A549 (cell line): ENCODE measurements around the gene SELENBP1. TPM values are rescaled to one million over a fixed set of nuclear protein-coding genes. Genes with fewer than 3 reads are reported as not detected.
"Not testable (repeated sequence)": the region's sequence is repeated elsewhere in the genome, so short reads cannot be mapped to it uniquely, and the experiment has no call there.

Experiments
- ATAC-seq, 2 experiments: fragments of 200-7000 bp in 1 of 2; fragments of >200 bp in 1 of 2; cut with Nextera tagmentation in 1 of 2; cut with Tn5 transposase in 1 of 2; 3 replicates each; pipeline versions ENCODE4 v1.8.0 to v1.9.1; 2018 to 2020; ENCODE audit warnings: mild to moderate bottlenecking in 1 of 2, moderate library complexity in 1 of 2
- CTCF ChIA-PET: fragments of 300-600 bp; sonication (Branson Sonifier 250); formaldehyde crosslinking; extraction: SDS; loops from one replicate; lab custom pipeline; 2021; ENCODE audit warnings: antibody characterized with exemption, inconsistent platforms; lab: Yijun Ruan, JAX
- POLR2A ChIA-PET: fragments of 350-600 bp; formaldehyde crosslinking; extraction: SDS; loops from one replicate; lab custom pipeline; 2021; ENCODE audit warnings: antibody characterized with exemption, inconsistent platforms; lab: Yijun Ruan, JAX
- DNase-seq, 2 experiments: peaks; one replicate each; pipeline versions ENCODE4 v3.0.0 to v3.0.0-alpha.2; 2011 to 2016; ENCODE audit warnings: low read depth in 1 of 2, low spot score in 1 of 2
- FAIRE-seq: peaks from 2 replicates; lab custom pipeline; 2011; peaks lifted over from hg19 to GRCh38; lab: Jason Lieb, UNC
- H3K27ac ChIP-seq, 2 experiments: fragments of >200 bp; sonication (Bioruptor Twin); formaldehyde crosslinking; 3 replicates each; pipeline ENCODE4 v1.5.1; 2016 to 2017
- H3K4me1 ChIP-seq: fragments of >200 bp; sonication (Bioruptor Twin); formaldehyde crosslinking; 3 replicates; pipeline ENCODE4 v1.6.1; 2016
- H3K4me2 ChIP-seq: fragments of >200 bp; sonication (Bioruptor Twin); formaldehyde crosslinking; 3 replicates; pipeline ENCODE4 v1.6.1; 2016
- H3K4me3 ChIP-seq: fragments of >200 bp; sonication (Bioruptor Twin); formaldehyde crosslinking; 3 replicates; pipeline ENCODE4 v1.5.1; 2016
- H3K9me3 ChIP-seq: fragments of >200 bp; sonication (Bioruptor Twin); formaldehyde crosslinking; 3 replicates; pipeline ENCODE4 v1.6.1; 2016
- CBX2 ChIP-seq: fragments of 200-600 bp; sonication (generic); IDR thresholded peaks from 2 replicates; pipeline ENCODE4 v1.6.1; 2016; ENCODE audit warnings: low read depth, mild to moderate bottlenecking, borderline replicate concordance
- CEBPB ChIP-seq, 2 experiments: fragments of >200 bp in 1 of 2; sonication (Bioruptor Twin) in 1 of 2; formaldehyde crosslinking in 1 of 2; IDR thresholded peaks; 2 replicates each; pipeline ENCODE4 v1.6.1; 2012 to 2016
- CHD4 ChIP-seq: fragments of 200-600 bp; sonication (generic); IDR thresholded peaks from 2 replicates; pipeline ENCODE4 v1.6.1; 2016; ENCODE audit warnings: antibody characterized with exemption, mild to moderate bottlenecking, borderline replicate concordance
- ESRRA ChIP-seq: fragments of 150-350 bp; IDR thresholded peaks from 2 replicates; pipeline ENCODE4 v1.6.1; 2014; ENCODE audit warnings: mild to moderate bottlenecking, low read length, borderline replicate concordance
- FOSB ChIP-seq: fragments of 250-450 bp; sonication (Bioruptor Pico); IDR thresholded peaks from 2 replicates; pipeline ENCODE4 v1.5.0; 2020; ENCODE audit warnings: mild to moderate bottlenecking, moderate library complexity
- FOSL2 ChIP-seq, 2 experiments: fragments of 450-650 bp in 1 of 2; fragments of >200 bp in 1 of 2; sonication (Bioruptor Twin) in 1 of 2; formaldehyde crosslinking; IDR thresholded peaks; 2 replicates each; pipeline versions ENCODE4 v1.5.0 to v1.6.1; 2016 to 2020; ENCODE audit warnings: mild to moderate bottlenecking in 1 of 2, moderate library complexity in 1 of 2
- HDAC2 ChIP-seq: fragments of 200-600 bp; sonication (generic); IDR thresholded peaks from 2 replicates; pipeline ENCODE4 v1.6.1; 2016
- HEYL ChIP-seq: fragments of 250-450 bp; sonication (Bioruptor Pico); IDR thresholded peaks from 2 replicates; pipeline ENCODE4 v1.8.0; 2021; ENCODE audit warnings: mild to moderate bottlenecking, moderate library complexity
- HOXB13 ChIP-seq: fragments of 250-450 bp; sonication (Bioruptor Pico); IDR thresholded peaks from 2 replicates; pipeline ENCODE4 v1.5.0; 2020; ENCODE audit warnings: low read depth, mild to moderate bottlenecking, moderate library complexity
- NFE2L2 ChIP-seq: fragments of 150-350 bp; conservative IDR thresholded peaks from 2 replicates; pipeline ENCODE4 v1.6.1; 2014; ENCODE audit warnings: low read length
- NPAS2 ChIP-seq: fragments of 250-450 bp; sonication (Bioruptor Pico); IDR thresholded peaks from 2 replicates; pipeline ENCODE4 v1.8.0; 2022; ENCODE audit warnings: mild to moderate bottlenecking, moderate library complexity, borderline replicate concordance
- PHF8 ChIP-seq: fragments of 200-600 bp; sonication (generic); IDR thresholded peaks from 2 replicates; pipeline ENCODE4 v1.6.1; 2016; ENCODE audit warnings: low read depth, mild to moderate bottlenecking, antibody characterized with exemption, moderate library complexity, borderline replicate concordance
- POLR2AphosphoS2 ChIP-seq: conservative IDR thresholded peaks from 2 replicates; pipeline ENCODE4 v1.6.1; 2012; ENCODE audit warnings: low read length, improper control_type of control experiment, inconsistent platforms
- RCOR1 ChIP-seq: fragments of 150-350 bp; IDR thresholded peaks from 2 replicates; pipeline ENCODE4 v1.6.1; 2014; ENCODE audit warnings: antibody characterized with exemption, low read length, low read depth
- SMC3 ChIP-seq: fragments of >200 bp; sonication (Bioruptor Twin); formaldehyde crosslinking; IDR thresholded peaks from 3 replicates; pipeline ENCODE4 v1.6.1; 2018; ENCODE audit warnings: inconsistent platforms
- TP53 ChIP-seq: fragments of 250-450 bp; sonication (Bioruptor Pico); IDR thresholded peaks from 2 replicates; pipeline ENCODE4 v1.5.0; 2021; ENCODE audit warnings: mild to moderate bottlenecking, moderate library complexity
- ZFP36 ChIP-seq: fragments of 450-650 bp; IDR thresholded peaks from 2 replicates; pipeline ENCODE4 v1.6.1; 2014; ENCODE audit warnings: borderline replicate concordance; ENCODE audit not compliant: partially characterized antibody
- ZSCAN20 ChIP-seq: fragments of 250-450 bp; sonication (Bioruptor Pico); IDR thresholded peaks from 2 replicates; pipeline ENCODE4 v1.8.0; 2022; ENCODE audit warnings: mild to moderate bottlenecking, moderate library complexity
- WGBS: methylation state at CpG from one replicate; pipeline ENCODE4 v1.1.6; 2017; ENCODE audit errors: missing lambda C conversion rate; 5-methylcytosine and 5-hydroxymethylcytosine counted together
- polyA plus RNA-seq, 4 experiments: library from polyadenylated mRNA; depleted of rRNA in 3 of 4; stranded (reverse); fragments of >200 nt; fragmentation: RNase III in 1 of 4; extraction: RNeasy Plus Mini Kit Qiagen cat#74134 plus additional on column Dnase treatment in 1 of 4; gene quantifications; 2 replicates in 3 of 4; 3 replicates in 1 of 4; pipeline ENCODE4 v1.2.3, GENCODE V29; 2011 to 2017
- TF ChIP-seq, protein P1 (sequence below): fragments of 150-350 bp; IDR thresholded peaks from 2 replicates; pipeline ENCODE4 v1.6.1; 2014; ENCODE audit warnings: low read depth, mild to moderate bottlenecking, low read length

SELENBP1 gene
- polyA plus RNA-seq, 2 of the 4 experiments (the other 2 are of a cell fraction) = 12.8 to 28.6 TPM

DNA sequence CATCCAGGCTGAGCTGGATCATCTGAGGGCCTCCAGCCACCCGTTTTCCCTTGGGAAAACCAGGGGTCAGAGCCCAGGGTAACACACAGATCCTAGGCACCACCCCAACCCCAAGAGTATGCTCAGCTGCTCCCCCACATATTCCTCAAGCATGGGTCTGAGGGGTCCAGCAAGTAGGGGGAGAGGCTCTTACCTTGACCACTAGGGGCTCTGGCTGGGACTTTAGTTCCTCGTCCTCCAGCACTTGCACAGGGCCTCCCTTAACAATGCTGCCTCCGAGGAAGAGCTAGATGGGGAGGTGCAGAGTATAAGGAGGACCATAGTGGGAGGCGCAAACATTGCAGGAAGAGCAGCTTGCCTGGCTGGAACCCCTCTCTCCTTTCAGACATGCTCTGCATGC lies 7.5 kb downstream of the SELENBP1 start (continued):
- no peak for TF ChIP-seq NFE2L2
- TF ChIP-seq HEYL (CRISPR knock-in tag) = no peak
- TF ChIP-seq, protein P1, sequence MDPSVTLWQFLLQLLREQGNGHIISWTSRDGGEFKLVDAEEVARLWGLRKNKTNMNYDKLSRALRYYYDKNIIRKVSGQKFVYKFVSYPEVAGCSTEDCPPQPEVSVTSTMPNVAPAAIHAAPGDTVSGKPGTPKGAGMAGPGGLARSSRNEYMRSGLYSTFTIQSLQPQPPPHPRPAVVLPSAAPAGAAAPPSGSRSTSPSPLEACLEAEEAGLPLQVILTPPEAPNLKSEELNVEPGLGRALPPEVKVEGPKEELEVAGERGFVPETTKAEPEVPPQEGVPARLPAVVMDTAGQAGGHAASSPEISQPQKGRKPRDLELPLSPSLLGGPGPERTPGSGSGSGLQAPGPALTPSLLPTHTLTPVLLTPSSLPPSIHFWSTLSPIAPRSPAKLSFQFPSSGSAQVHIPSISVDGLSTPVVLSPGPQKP = no peak
- TF ChIP-seq HOXB13 (CRISPR knock-in tag) = no peak

DNA sequence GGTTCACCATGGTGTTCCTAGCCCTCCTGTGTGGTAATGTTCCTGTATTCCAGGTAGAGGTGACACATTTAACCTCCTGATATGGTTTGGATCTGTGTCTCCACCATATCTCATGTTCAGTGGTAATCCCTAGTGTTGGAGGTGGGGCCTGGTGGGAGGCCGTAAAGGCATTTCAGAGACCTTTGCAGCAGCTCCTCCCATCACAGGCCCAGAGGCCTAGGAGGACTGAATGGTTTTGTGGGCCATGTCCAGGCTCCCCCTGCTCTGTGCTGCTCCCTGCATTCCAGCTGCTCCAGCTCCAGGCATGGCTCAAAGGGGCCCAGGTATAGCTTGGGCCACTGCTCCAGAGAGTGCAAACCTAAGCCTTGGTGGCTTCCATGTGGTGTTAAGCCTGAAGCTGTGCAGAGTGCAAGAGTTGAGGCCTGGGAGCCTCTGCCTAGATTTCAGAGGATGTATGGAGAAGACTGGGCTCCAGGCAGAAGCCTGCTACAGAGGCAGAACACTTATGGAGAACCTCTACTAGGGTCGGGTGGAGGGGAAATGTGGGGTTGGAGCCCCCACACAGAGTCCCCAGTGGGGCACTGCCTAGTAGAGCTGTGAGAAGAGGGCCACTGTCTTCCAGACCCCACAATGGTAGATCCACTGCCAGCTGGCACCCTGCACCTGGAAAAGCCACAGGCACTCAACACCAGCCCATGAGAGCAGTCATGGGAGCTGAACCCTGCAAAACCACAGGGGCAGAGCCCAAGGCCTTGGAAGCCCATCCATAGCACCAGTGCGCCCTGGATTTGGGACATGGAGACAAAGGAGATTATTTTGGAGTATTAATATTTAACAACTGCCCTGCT lies 10.0 kb downstream of the SELENBP1 start:
- POLR2A ChIA-PET = no interaction called here
- no peak for FAIRE-seq
- ATAC-seq = no peak

DNA sequence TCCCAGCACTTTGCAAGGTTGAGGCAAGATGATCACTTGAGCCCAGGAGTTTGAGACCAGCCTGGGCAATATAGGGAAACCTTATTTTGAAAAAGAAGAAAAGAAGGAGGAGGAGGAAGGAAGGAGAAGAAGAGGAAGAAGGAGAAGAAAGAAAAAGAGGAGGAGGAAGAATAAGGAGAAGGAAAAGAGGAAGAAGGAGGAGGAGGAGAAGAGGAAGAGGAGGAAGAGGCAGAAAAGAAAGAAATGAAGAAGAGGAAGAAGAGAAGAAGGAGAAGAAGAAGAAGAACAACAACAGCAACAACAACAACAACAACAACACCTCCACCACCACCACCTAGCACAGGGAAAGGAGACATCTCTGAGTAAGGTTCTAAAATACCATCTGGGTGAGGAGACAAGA lies 10.6 kb downstream of the SELENBP1 start:
- H3K9me3 ChIP-seq = peaks cover 20% of the 10 kb centered on the region
- no peak overlapping the region for H3K4me3 ChIP-seq
- TF ChIP-seq ZSCAN20 (CRISPR knock-in tag) (no peak), CBX2 (no peak)
- no peak for ATAC-seq
- no peak for DNase-seq
- POLR2A ChIA-PET = no interaction called here
- no peak overlapping the region for H3K4me2 ChIP-seq
- no peaks in the 10 kb centered on the region for H3K4me1 ChIP-seq
- H3K27ac ChIP-seq = no peak overlapping the region
- no peak for FAIRE-seq
- CTCF ChIA-PET = interaction anchor here (14.4 kb wide), 1 partner anchor 21 kb away, joined by 108 read pairs; no protein-coding TSS in a partner anchor

More for the DNA sequence above, 10.0 kb downstream of the SELENBP1 start:
- no peak for TF ChIP-seq CBX2
- TF ChIP-seq ZFP36 = peak; percentile 96
- no peak for TF ChIP-seq NPAS2 (CRISPR knock-in tag)
- no peak for TF ChIP-seq CEBPB (IDR thresholded peaks at IDR 0.05)
- Histone ChIP-seq H3K27ac (no peak overlapping the region), H3K4me1 (no peaks in the 10 kb centered on the region), H3K4me2 (no peak overlapping the region), H3K4me3 (no peak overlapping the region), H3K9me3 (peaks cover 20% of the 10 kb centered on the region)
- CTCF ChIA-PET = interaction anchor here (1.1 to 14.4 kb wide), 2 partner anchors 22 to 62 kb away, joined by 5 to 108 read pairs; no protein-coding TSS in a partner anchor
- WGBS = 52% methylated on average over 3 of the region's 3 CpGs
- DNase-seq = peak in 1 of 2 experiments; percentile 23

DNA sequence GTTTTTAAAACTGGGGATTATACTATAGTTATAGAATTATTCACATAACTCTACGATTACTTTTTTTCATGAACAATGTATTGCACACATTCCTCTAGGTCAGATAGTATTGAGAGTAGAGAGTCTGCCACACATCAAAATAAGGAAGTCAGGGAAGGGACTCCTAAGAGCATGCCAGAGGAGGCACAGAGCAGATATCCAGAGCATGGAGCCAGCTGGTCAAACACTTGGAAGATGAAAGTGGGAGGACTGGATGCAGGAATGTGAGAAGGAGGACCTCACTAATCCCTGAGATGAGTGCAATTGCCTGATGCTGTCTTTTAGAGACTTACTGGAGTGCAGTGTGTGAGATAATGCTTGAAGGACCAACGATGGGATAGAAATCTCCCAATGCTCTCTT lies 15.8 kb downstream of the SELENBP1 start:
- WGBS = 6% methylated on average over 2 of the region's 2 CpGs
- DNase-seq = no peak

DNA sequence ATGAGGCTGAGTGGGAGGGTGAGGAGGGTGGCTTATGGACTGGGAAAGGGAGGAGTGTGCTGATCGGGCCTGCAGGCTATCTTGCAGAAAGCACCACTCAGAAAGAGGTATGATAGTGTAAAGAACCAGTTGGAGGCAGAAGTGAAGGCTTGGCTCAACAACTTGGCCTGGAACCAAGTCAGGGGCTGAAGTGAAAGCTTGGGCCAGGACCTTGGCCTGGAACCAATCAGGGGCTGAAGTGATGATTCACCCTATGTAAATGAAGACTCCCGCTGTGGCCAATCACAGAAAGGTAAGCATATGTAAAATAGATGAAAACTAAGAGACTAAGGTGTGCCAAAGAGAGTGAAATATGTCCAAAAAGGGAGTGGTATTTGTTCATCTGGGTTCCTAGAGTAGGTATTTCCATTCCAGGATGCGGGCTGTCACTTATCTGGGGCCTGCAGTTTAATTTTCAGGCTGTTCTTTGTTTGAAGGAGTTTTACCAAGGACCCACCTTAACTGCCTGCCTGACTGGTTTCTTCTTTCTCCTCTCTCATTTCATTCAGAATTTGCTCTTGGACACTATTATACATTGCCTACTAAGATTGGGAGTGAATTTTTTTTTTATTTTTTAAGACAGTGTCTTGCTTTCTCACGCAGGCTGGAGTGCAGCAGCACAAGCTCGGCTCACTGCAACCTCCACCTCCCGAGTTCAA lies 20.3 kb downstream of the SELENBP1 start:
- TF ChIP-seq TP53 (CRISPR knock-in tag) = no peak
- TF ChIP-seq HDAC2 = no peak
- no peak for TF ChIP-seq ESRRA
- TF ChIP-seq HEYL (CRISPR knock-in tag) = no peak
- no peak for TF ChIP-seq FOSB (CRISPR knock-in tag)
- peak; percentile 98 for TF ChIP-seq ZFP36
- Histone ChIP-seq H3K4me3 (no peak overlapping the region), H3K4me1 (peaks cover 7% of the 10 kb centered on the region), H3K27ac (no peak overlapping the region), H3K4me2 (no peak overlapping the region), H3K9me3 (peaks cover 10% of the 10 kb centered on the region; the same call in 2 of the 3 replicates)
- 57% methylated on average over 6 of the region's 6 CpGs for WGBS
- DNase-seq (peak in 1 of 2 experiments; percentile 23), ATAC-seq (no peak), FAIRE-seq (no peak)
- ChIA-PET POLR2A (no interaction called here), CTCF (interaction anchor here (0.9 to 14.4 kb wide), 3 partner anchors 11 to 156 kb away, joined by 4 to 108 read pairs (median 5); no protein-coding TSS in a partner anchor)

More for the DNA sequence above, 15.8 kb downstream of the SELENBP1 start:
- TF ChIP-seq POLR2AphosphoS2 = no peak
- TF ChIP-seq FOSL2 (IDR thresholded peaks at IDR 0.05) = no peak
- TF ChIP-seq FOSL2 (CRISPR knock-in tag; IDR thresholded peaks at IDR 0.05) = no peak
- TF ChIP-seq CHD4 = no peak
- TF ChIP-seq PHF8 = no peak
- no peak for TF ChIP-seq NPAS2 (CRISPR knock-in tag)
- no peak for TF ChIP-seq SMC3
- no peak for TF ChIP-seq RCOR1
- no peaks in the 10 kb centered on the region for H3K4me1 ChIP-seq
- FAIRE-seq (no peak), ATAC-seq (peak in 1 of 2 experiments; percentile 21; a peak in 1 of 6 replicates)
- POLR2A ChIA-PET = no interaction called here
- CTCF ChIA-PET = interaction anchor here (0.7 to 14.4 kb wide), 4 partner anchors 16 to 509 kb away, joined by 3 to 108 read pairs (median 4); no protein-coding TSS in a partner anchor
- peaks cover 9% of the 10 kb centered on the region for H3K9me3 ChIP-seq
- H3K4me3 ChIP-seq = no peak overlapping the region
- no peak overlapping the region for H3K27ac ChIP-seq
- no peak overlapping the region for H3K4me2 ChIP-seq

DNA sequence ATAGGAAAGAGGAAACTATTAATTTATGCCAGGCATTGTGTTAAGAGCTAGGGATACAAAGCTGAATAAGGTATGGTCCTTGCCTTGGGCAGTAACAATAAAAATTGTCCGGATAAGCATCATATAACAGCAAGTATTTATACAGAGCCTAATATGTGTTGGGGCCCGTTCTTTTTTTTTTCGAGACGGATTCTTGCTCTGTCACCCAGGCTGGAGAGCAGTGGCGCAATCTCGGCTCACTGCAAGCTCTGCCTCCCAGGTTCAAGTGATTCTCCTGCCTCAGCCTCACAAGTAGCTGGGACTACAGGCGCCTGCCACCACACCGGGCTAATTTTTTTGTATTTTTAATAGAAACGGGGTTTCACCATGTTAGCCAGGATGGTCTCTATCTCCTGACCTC lies 22.2 kb downstream of the SELENBP1 start:
- not testable (repeated sequence) for DNase-seq, FAIRE-seq

More for the DNA sequence above, 22.2 kb downstream of the SELENBP1 start:
- 75% methylated on average over 9 of the region's 9 CpGs for WGBS
- not testable (repeated sequence) for H3K4me2 ChIP-seq, H3K4me3 ChIP-seq, ATAC-seq, H3K27ac ChIP-seq, H3K9me3 ChIP-seq
- POLR2A ChIA-PET = interaction anchor here (1.0 kb wide), 1 partner anchor 23 kb away, joined by 4 read pairs; the partner anchor contains the start of gene PI4KB
- CTCF ChIA-PET = interaction anchor here (1.1 to 14.4 kb wide), 4 partner anchors 9 to 50 kb away, joined by 3 to 108 read pairs (median 7); partner anchors contain the start of genes PSMB4 and SELENBP1
- peaks cover 16% of the 10 kb centered on the region for H3K4me1 ChIP-seq
